Thyroid gland (tissue), 4 donors: ENCODE measurements around the gene N4BP2L2.

Experiments used
- POLR2A ChIP-seq, 2 donors: fragments of 450-650 bp; IDR thresholded peaks; one replicate each; pipeline ENCODE4 v1.6.1; 2017; ENCODE audit warnings: antibody characterized with exemption in 2 of 2, mild to moderate bottlenecking in 2 of 2, moderate library complexity in 1 of 2
- TF ChIP-seq, protein P1 (sequence below), 6 experiments: fragments of 200-600 bp in 3 of 6; fragments of 450-650 bp in 3 of 6; sonication (generic) in 3 of 6; IDR thresholded peaks; one replicate each; pipeline ENCODE4 v1.5.1; 2016 to 2019; ENCODE audit warnings: antibody characterized with exemption in 6 of 6, mild to moderate bottlenecking in 2 of 6, inconsistent platforms in 1 of 6, moderate library complexity in 1 of 6

DNA sequence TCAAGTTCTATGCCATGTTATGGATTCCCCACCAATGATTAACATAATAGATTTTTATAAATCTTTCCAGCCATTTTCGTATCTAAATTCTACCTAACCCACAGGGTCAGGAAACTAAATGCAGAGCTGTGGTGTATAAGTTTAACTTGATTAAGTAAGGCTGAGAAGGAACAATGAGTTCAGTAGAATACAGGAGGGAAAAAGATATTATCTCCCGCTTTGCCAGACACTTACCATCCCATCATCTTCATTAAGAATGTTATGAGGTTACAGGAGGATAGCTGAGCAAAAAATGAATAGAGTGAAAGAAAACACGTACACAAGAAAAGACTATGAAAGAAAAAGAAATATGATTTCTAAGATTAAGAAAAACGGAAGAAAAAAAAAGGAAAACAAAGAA is 27.1 kb downstream of the N4BP2L2 start:
- TF ChIP-seq, protein P1, sequence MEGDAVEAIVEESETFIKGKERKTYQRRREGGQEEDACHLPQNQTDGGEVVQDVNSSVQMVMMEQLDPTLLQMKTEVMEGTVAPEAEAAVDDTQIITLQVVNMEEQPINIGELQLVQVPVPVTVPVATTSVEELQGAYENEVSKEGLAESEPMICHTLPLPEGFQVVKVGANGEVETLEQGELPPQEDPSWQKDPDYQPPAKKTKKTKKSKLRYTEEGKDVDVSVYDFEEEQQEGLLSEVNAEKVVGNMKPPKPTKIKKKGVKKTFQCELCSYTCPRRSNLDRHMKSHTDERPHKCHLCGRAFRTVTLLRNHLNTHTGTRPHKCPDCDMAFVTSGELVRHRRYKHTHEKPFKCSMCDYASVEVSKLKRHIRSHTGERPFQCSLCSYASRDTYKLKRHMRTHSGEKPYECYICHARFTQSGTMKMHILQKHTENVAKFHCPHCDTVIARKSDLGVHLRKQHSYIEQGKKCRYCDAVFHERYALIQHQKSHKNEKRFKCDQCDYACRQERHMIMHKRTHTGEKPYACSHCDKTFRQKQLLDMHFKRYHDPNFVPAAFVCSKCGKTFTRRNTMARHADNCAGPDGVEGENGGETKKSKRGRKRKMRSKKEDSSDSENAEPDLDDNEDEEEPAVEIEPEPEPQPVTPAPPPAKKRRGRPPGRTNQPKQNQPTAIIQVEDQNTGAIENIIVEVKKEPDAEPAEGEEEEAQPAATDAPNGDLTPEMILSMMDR (IDR thresholded peaks at IDR 0.05), result no peak
- no peak for TF ChIP-seq POLR2A (IDR thresholded peaks at IDR 0.05)
